ENCODE data around the gene APBA2.

The APBA2 gene

DNA sequence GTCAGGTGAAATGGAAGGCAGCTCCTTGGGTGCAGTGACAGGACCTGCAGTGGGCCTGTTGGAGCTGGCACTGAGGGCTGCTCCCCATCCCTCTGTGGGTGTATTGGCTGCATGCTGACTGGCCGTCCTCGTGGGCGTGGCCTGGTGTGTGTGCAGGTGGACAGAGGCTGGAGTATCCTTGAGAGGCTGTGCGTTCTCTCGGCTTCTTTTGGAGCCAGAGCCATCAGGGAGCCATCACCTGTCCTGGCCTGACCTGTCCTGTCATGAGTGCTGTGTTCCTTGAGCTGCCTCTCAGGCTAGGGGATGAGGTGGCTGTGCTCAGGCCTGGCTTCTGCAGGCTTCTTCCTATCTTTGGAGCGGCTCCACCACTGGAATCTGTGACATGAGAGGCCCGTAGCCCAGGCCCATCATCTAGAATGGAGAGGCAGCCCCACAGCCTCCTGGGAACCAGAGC lies 61.5 kb downstream of the APBA2 start:
- DNase-seq (ENCODE audit: low read depth) = no peak
- TF ChIP-seq, protein P1, sequence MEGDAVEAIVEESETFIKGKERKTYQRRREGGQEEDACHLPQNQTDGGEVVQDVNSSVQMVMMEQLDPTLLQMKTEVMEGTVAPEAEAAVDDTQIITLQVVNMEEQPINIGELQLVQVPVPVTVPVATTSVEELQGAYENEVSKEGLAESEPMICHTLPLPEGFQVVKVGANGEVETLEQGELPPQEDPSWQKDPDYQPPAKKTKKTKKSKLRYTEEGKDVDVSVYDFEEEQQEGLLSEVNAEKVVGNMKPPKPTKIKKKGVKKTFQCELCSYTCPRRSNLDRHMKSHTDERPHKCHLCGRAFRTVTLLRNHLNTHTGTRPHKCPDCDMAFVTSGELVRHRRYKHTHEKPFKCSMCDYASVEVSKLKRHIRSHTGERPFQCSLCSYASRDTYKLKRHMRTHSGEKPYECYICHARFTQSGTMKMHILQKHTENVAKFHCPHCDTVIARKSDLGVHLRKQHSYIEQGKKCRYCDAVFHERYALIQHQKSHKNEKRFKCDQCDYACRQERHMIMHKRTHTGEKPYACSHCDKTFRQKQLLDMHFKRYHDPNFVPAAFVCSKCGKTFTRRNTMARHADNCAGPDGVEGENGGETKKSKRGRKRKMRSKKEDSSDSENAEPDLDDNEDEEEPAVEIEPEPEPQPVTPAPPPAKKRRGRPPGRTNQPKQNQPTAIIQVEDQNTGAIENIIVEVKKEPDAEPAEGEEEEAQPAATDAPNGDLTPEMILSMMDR (IDR thresholded peaks at IDR 0.05; ENCODE audit: control insufficient read depth, extremely low read depth, insufficient read depth) = no peak
- H3K4me3 ChIP-seq (ENCODE audit: low read depth, low read length) = no peak overlapping the region

DNA sequence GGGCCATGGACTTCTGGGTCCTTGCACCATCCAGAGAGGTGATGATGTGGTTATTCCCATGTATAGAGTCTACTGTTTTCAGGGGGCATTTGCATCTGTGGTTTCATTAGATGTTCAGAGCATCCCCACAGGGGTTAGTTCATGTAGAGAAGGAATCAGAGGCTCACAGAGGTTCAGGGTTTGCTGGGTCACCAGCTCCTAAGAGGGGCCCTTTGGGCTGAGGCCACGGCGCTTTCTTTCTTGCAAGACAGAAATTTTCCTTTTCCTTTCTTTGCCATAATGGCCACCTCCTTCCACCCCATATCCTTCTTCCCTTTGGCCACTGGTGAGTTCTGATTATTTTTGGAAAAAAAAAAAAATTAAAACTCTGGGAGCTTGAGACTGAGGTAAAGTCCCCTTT lies 62.3 kb downstream of the APBA2 start:
- no peak overlapping the region for H3K4me3 ChIP-seq (ENCODE audit: low read depth, low read length)
- TF ChIP-seq, protein P1 (IDR thresholded peaks at IDR 0.05; ENCODE audit: control insufficient read depth, extremely low read depth, insufficient read depth) = no peak
- no peak for DNase-seq (ENCODE audit: low read depth)

DNA sequence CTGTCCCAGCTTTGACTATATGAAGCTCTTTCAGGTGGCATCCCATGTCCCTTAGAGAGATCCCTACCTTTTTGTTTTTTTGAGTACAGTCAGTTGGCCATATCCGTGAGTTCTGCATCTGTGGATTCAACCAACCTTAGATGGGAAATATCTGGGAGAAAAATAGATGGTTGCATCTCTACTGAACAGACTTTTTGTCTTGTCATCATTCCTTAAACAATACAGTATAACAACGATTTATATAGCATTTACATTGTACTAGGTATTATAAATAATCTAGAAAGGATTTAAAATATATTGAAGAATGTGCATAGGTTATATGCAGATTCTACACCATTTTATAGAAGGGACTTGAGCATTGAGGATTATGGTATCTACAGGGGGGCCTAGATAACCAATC lies 65.1 kb downstream of the APBA2 start:
- TF ChIP-seq, protein P1 (IDR thresholded peaks at IDR 0.05; ENCODE audit: control insufficient read depth, extremely low read depth, insufficient read depth) = no peak

DNA sequence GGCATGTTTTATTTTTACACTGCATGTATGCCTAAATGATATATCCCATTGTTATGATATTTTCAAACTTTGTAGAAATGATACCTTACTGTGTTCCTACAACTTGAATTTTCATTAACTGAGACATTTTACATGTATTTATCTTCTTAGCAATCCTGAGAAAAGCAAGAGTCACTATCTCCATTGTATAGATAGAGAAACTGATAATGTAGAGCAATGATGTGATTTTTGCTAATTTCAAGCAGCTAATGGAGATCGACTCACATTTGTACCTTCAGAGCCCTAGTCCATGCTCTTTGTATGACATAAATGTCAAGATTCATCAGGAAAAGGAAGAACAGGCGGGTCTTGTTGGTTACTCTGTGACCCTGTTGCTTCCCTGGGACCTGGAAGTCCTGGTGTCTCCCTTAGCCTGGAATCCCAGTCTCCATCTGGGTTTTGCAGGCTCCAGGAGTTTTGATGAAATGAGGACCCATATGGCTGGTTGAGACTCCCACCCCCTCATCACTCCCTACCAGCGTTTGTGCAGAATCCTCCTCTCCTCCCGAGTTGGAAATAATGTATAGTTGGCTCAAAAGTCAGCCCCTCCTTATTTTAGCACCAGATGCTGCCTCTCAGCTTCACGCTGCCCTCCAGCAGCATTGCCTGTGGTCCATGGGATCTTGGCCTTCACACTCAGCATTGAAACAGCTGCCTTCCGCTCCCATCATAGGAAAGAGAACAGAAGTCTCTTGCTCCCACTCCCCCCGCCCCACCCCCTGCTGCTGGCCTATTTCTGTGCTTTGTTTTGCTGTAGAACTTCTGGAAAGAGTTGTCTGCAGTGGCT lies 67.1 kb downstream of the APBA2 start:
- H3K4me3 ChIP-seq (ENCODE audit: low read depth, low read length) = no peak overlapping the region
- no peak for DNase-seq (ENCODE audit: low read depth)
- TF ChIP-seq, protein P1 (IDR thresholded peaks at IDR 0.05; ENCODE audit: control insufficient read depth, extremely low read depth, insufficient read depth) = no peak

More for the DNA sequence above, 65.1 kb downstream of the APBA2 start:
- no peak overlapping the region for H3K4me3 ChIP-seq (ENCODE audit: low read depth, low read length)
- DNase-seq (ENCODE audit: low read depth) = no peak

DNA sequence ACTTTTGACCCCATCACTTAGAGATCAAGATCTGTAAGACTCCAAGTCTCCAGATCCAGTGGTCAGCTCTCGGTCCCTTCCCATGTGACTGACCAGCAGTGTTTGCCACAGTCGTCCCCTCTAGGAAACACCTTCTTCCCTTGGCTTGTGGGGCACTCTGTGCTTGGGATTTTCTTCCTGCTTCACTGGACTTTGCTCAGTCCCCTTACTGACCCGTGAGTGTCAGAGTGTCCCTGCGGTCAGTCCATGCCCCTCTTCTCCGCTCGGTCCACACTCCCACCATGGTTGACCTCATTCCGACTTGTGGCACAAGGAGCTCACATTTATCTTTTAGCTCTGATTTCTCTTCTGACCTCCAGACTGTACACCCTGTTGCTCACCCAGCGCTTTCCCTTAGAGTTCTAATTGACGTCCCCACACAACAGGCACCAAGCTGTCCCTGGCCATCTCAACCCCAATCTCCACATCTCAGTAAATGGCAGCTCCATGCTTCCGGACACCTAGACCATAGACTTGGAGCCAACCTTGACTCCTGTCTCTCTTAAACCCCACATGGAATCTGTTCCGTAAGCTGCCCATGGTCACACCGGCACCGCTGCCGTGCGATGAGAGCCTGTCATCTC lies 67.9 kb downstream of the APBA2 start:
- no peak for DNase-seq (ENCODE audit: low read depth)
- TF ChIP-seq, protein P1 (IDR thresholded peaks at IDR 0.05; ENCODE audit: control insufficient read depth, extremely low read depth, insufficient read depth) = no peak
- no peak overlapping the region for H3K4me3 ChIP-seq (ENCODE audit: low read depth, low read length)

DNA sequence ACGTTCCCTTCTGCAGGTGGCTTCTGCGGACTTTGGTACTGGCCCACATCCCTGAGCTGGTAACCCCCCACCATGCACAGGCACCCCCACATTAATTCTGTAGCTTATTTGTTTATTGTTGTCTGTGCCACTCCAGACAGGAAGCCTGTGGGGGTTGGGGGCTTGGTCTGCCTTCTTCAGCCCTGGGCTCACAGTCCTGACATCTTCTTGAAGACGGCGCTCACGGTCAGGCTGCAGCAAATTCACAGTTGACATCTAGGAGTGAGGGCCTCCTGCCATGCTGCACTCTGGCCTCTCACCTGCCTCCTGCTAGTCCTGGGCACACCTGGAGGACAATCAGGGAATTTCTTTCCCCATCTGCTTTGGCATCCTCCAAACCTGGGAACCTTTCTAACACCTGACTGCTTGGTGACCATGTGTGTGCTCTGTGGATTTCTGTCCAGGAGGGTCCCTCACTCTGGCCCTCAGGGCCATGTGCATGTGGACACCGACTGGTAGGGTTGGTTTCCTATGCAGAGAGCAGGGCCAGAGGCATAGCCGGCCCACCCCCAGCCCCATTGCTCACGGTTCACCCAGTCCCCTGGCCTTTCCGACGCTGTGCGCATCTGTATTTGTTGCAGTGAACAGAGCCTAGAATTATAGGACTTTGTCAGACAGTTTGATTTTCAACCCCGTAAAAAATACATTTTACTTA lies 68.8 kb downstream of the APBA2 start:
- TF ChIP-seq, protein P1 (IDR thresholded peaks at IDR 0.05; ENCODE audit: control insufficient read depth, extremely low read depth, insufficient read depth) = no peak
- H3K4me3 ChIP-seq (ENCODE audit: low read depth, low read length) = no peak overlapping the region
- DNase-seq (ENCODE audit: low read depth) = no peak
